Cerebellar nuclear complex (tissue), 1 donor: ENCODE results near the gene ZBTB20.

Experiments used
- DNase-seq, 2 experiments: peaks; one replicate each; lab custom pipeline; 2025; lab: John Stamatoyannopoulos, UW

ZBTB20 gene

GRCh38 chr3:114374433-114374990 is 772.6 kb downstream of the ZBTB20 start:
- no peak for DNase-seq

GRCh38 chr3:114370537-114371174 is 776.4 kb downstream of the ZBTB20 start:
- no peak for DNase-seq

- DNase-seq: no peak
Measured at GRCh38 chr3:114365909-114366308, 781.2 kb downstream of the ZBTB20 start.

GRCh38 chr3:114364806-114365654 is 782.1 kb downstream of the ZBTB20 start:
- DNase-seq: no peak

GRCh38 chr3:114363554-114364202 is 783.4 kb downstream of the ZBTB20 start:
- DNase-seq: no peak

- no peak for DNase-seq
Measured at GRCh38 chr3:114362815-114363214, 784.3 kb downstream of the ZBTB20 start.

GRCh38 chr3:114361391-114361790 is 785.7 kb downstream of the ZBTB20 start:
- no peak for DNase-seq

- no peak for DNase-seq
Measured at GRCh38 chr3:114356525-114356924, 790.6 kb downstream of the ZBTB20 start.

- DNase-seq: no peak
Measured at GRCh38 chr3:114356066-114356465, 791.0 kb downstream of the ZBTB20 start.

- DNase-seq: no peak
Measured at GRCh38 chr3:114355653-114356052, 791.4 kb downstream of the ZBTB20 start.

- no peak for DNase-seq
Measured at GRCh38 chr3:114351822-114352145, 795.3 kb downstream of the ZBTB20 start.

- no peak for DNase-seq
Measured at GRCh38 chr3:114351123-114351821, 795.8 kb downstream of the ZBTB20 start.

- no peak for DNase-seq
Measured at GRCh38 chr3:114350690-114351089, 796.4 kb downstream of the ZBTB20 start.

- DNase-seq: no peak
Measured at GRCh38 chr3:114350271-114350670, 796.8 kb downstream of the ZBTB20 start.

- no peak for DNase-seq
Measured at GRCh38 chr3:114344492-114344891, 802.6 kb downstream of the ZBTB20 start.

- DNase-seq: no peak
Measured at GRCh38 chr3:114338651-114339357, 808.3 kb downstream of the ZBTB20 start.

GRCh38 chr3:114336857-114337256 is 810.2 kb downstream of the ZBTB20 start:
- no peak for DNase-seq

GRCh38 chr3:114336122-114336697 is 810.9 kb downstream of the ZBTB20 start:
- no peak for DNase-seq

GRCh38 chr3:114333923-114334240 is 813.2 kb downstream of the ZBTB20 start:
- no peak for DNase-seq

GRCh38 chr3:114333180-114333922 is 813.7 kb downstream of the ZBTB20 start:
- DNase-seq: no peak
